ENCODE results near the gene UBAP2. TPM values are rescaled to one million over a fixed set of nuclear protein-coding genes. Genes with fewer than 3 reads are reported as not detected.

The UBAP2 gene
- total RNA-seq, 1 experiment from 2014 or later: 15.2 TPM

- no peak for DNase-seq (ENCODE audit: low read depth)
These were observed 169.9 kb downstream of the UBAP2 start for GRCh38 chr9:33878691-33879366.

- no peak for DNase-seq (ENCODE audit: low read depth)
These were observed 170.8 kb downstream of the UBAP2 start for GRCh38 chr9:33877727-33878489.

Other genes starting within 250 kb of the UBAP2 start
- 21.4 and 31.9 TPM in 2 replicates for gene UBE2R2, start 231.7 kb downstream of the UBAP2 start, total RNA-seq (2014; rRNA removed; shearing (Covaris generic))
- gene DCAF12, start 77.8 kb upstream of the UBAP2 start, total RNA-seq (2014; rRNA removed; shearing (Covaris generic)): 32.4 and 39.9 TPM in 2 replicates
- gene UBAP1, start 130.2 kb upstream of the UBAP2 start, total RNA-seq (2014; rRNA removed; shearing (Covaris generic)): 33.2 and 40.4 TPM in 2 replicates